HepG2 (cell line): ENCODE data around the gene HES6. TPM values are rescaled to one million over a fixed set of nuclear protein-coding genes. Genes with fewer than 3 reads are reported as not detected.

ENCODE experiments used
- ARNT2 ChIP-seq: sonication (generic); formaldehyde crosslinking; IDR thresholded peaks from 2 replicates; pipeline ENCODE4 v1.8.0; 2022; ENCODE audit warnings: mild to moderate bottlenecking, low read depth, missing genetic modification reagents, moderate library complexity
- FOXA1 ChIP-seq, 2 experiments: fragments of 450-650 bp in 1 of 2; sonication (generic) in 1 of 2; formaldehyde crosslinking in 1 of 2; IDR thresholded peaks; 2 replicates each; pipeline versions ENCODE4 v1.4.0 to v1.6.1; 2016 to 2020; ENCODE audit warnings: missing genetic modification reagents in 1 of 2
- FOXJ3 ChIP-seq: sonication (generic); formaldehyde crosslinking; IDR thresholded peaks from 2 replicates; pipeline ENCODE4 v1.4.0; 2020; ENCODE audit warnings: missing genetic modification reagents, mild to moderate bottlenecking, borderline replicate concordance
- NR2C2 ChIP-seq: sonication (generic); formaldehyde crosslinking; IDR thresholded peaks from 2 replicates; pipeline ENCODE4 v1.4.0; 2020; ENCODE audit warnings: missing genetic modification reagents, mild to moderate bottlenecking, moderate library complexity, borderline replicate concordance
- SSRP1 ChIP-seq: IDR thresholded peaks from 2 replicates; pipeline ENCODE4 v1.6.1; 2016; ENCODE audit warnings: control low read depth
- ZBTB3 ChIP-seq: sonication (generic); formaldehyde crosslinking; IDR thresholded peaks from 2 replicates; pipeline ENCODE4 v1.4.0; 2020; ENCODE audit warnings: low read depth, mild to moderate bottlenecking, moderate library complexity, missing genetic modification reagents, borderline replicate concordance
- ZFP82 ChIP-seq: sonication (generic); formaldehyde crosslinking; IDR thresholded peaks from 2 replicates; pipeline ENCODE4 v1.5.1; 2020; ENCODE audit warnings: mild to moderate bottlenecking, missing genetic modification reagents, borderline replicate concordance
- ZFY ChIP-seq: sonication (generic); formaldehyde crosslinking; IDR thresholded peaks from 2 replicates; pipeline ENCODE4 v1.4.0; 2020; ENCODE audit warnings: missing genetic modification reagents
- ZNF549 ChIP-seq: sonication (generic); formaldehyde crosslinking; IDR thresholded peaks from 2 replicates; pipeline ENCODE4 v1.5.0; 2020; ENCODE audit warnings: missing genetic modification reagents
- ZNF724P ChIP-seq: sonication (generic); formaldehyde crosslinking; IDR thresholded peaks from 2 replicates; pipeline ENCODE4 v1.8.0; 2022; ENCODE audit warnings: missing genetic modification reagents, borderline replicate concordance
- polyA plus RNA-seq, 8 experiments: library from polyadenylated mRNA; depleted of rRNA in 3 of 8; stranded (reverse) in 7 of 8; unstranded in 1 of 8; fragments of >200 nt; fragmentation: Illumina TruSeq in 4 of 8; extraction: Trizol in 4 of 8; gene quantifications; 2 replicates each; pipeline versions ENCODE4 v1.2.1 to v1.2.3, GENCODE V29; 2011 to 2016; ENCODE audit warnings: low read depth in 4 of 8, missing spikeins in 1 of 8, mixed read lengths in 1 of 8; ENCODE audit not compliant: insufficient read depth in 1 of 8
- total RNA-seq, 5 experiments: library from RNA; depleted of rRNA; stranded (reverse); fragments of >200 nt; fragmentation: Illumina TruSeq; extraction: Trizol; gene quantifications; 2 replicates each; pipeline ENCODE4 v1.2.3, GENCODE V29; 2016; ENCODE audit warnings: low read depth in 1 of 5
- TF ChIP-seq, protein P1 (sequence below): sonication (generic); formaldehyde crosslinking; IDR thresholded peaks from 2 replicates; pipeline ENCODE4 v1.4.0; 2020; ENCODE audit warnings: low read depth, missing genetic modification reagents
- TF ChIP-seq, protein P2 (sequence below): sonication (generic); formaldehyde crosslinking; IDR thresholded peaks from 2 replicates; pipeline ENCODE4 v1.4.0; 2020; ENCODE audit warnings: missing genetic modification reagents, low read depth, mild to moderate bottlenecking, borderline replicate concordance
- TF ChIP-seq, protein P3 (sequence below): sonication (generic); formaldehyde crosslinking; IDR thresholded peaks from 2 replicates; pipeline ENCODE4 v1.9.0; 2021; ENCODE audit warnings: missing genetic modification reagents, borderline replicate concordance
- TF ChIP-seq, protein P4 (sequence below): sonication (generic); formaldehyde crosslinking; IDR thresholded peaks from 2 replicates; pipeline ENCODE4 v1.4.0; 2020; ENCODE audit warnings: missing genetic modification reagents

The HES6 gene
- total and polyA plus RNA-seq, 2 of the 13 experiments (the other 11 are each of a cell fraction or from before 2014, with no cell fraction given), result 19.5 to 82.8 TPM

DNA sequence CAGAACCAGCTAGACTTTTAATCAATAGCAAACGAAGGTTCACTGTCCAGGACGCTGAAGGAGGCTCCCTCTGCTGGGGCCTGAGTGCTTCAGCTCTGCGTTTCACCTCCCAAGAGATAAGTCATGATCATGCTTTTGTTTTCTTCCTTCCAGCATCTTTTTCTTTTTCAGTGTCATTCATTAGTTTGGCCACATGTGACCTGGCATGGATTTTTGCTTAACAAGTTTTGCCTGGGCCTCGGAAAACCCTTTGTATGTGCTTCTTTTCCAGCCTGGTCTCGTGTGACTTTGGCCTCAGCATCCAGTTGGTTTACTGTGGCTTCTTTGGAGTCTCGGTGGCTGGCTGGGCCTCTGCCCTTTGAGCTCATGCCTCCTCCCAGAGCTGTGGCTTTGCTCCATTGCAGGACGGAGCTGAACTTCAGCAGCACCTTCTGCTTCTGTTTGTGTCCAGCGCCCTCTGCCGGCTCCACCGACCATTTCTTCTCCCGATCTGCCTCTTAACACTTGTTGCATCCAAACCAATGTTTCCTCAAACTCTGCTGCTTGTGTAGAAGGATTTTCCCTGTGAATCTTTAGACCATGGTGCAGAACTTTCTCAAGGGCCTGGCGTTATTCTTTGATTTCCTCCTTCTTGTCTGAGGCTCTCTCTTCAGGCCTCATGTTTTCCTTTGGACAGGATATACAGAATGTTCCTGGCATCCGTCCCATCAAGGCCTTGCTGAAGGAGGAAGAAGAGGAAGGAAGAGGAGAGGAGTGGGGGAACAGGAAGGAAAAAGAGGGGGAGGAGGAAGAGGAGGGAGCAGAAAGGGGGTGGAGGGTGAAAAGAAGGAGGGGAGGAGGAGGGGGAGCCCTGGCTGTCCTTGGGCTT is 23.6 kb upstream of the HES6 start (continued):
- TF ChIP-seq, protein P1, sequence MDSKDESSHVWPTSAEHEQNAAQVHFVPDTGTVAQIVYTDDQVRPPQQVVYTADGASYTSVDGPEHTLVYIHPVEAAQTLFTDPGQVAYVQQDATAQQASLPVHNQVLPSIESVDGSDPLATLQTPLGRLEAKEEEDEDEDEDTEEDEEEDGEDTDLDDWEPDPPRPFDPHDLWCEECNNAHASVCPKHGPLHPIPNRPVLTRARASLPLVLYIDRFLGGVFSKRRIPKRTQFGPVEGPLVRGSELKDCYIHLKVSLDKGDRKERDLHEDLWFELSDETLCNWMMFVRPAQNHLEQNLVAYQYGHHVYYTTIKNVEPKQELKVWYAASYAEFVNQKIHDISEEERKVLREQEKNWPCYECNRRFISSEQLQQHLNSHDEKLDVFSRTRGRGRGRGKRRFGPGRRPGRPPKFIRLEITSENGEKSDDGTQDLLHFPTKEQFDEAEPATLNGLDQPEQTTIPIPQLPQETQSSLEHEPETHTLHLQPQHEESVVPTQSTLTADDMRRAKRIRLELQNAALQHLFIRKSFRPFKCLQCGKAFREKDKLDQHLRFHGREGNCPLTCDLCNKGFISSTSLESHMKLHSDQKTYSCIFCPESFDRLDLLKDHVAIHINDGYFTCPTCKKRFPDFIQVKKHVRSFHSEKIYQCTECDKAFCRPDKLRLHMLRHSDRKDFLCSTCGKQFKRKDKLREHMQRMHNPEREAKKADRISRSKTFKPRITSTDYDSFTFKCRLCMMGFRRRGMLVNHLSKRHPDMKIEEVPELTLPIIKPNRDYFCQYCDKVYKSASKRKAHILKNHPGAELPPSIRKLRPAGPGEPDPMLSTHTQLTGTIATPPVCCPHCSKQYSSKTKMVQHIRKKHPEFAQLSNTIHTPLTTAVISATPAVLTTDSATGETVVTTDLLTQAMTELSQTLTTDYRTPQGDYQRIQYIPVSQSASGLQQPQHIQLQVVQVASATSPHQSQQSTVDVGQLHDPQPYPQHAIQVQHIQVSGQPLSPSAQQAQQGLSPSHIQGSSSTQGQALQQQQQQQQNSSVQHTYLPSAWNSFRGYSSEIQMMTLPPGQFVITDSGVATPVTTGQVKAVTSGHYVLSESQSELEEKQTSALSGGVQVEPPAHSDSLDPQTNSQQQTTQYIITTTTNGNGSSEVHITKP (CRISPR knock-in tag), result 0 out of 2 replicates have a peak, but pooled peaks have one; percentile 28
- TF ChIP-seq ZNF549 (no peak; the same call in 1 of the 2 replicates), SSRP1 (CRISPR knock-in tag) (no peak), ZBTB3 (CRISPR knock-in tag) (no peak), ZFP82 (no peak), NR2C2 (CRISPR knock-in tag) (peak; percentile 40), ARNT2 (CRISPR knock-in tag) (peak; percentile 66; the same call in 1 of the 2 replicates), FOXJ3 (CRISPR knock-in tag) (peak; percentile 72; the same call in 1 of the 2 replicates), ZFY (CRISPR knock-in tag) (peak; percentile 88), FOXA1 (IDR thresholded peaks at IDR 0.05) (no peak), FOXA1 (CRISPR knock-in tag; IDR thresholded peaks at IDR 0.05) (no peak; the same call in 1 of the 2 replicates), ZNF724P (peak; percentile 53; the same call in 1 of the 2 replicates)
- TF ChIP-seq, protein P2, sequence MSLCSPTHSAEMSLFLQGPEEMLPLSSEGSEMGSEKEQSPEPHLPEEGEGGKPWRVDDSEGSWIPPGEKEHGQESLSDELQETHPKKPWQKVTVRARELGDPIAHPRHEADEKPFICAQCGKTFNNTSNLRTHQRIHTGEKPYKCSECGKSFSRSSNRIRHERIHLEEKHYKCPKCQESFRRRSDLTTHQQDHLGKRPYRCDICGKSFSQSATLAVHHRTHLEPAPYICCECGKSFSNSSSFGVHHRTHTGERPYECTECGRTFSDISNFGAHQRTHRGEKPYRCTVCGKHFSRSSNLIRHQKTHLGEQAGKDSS (CRISPR knock-in tag), result peak; percentile 71; the same call in 1 of the 2 replicates
- TF ChIP-seq, protein P3, sequence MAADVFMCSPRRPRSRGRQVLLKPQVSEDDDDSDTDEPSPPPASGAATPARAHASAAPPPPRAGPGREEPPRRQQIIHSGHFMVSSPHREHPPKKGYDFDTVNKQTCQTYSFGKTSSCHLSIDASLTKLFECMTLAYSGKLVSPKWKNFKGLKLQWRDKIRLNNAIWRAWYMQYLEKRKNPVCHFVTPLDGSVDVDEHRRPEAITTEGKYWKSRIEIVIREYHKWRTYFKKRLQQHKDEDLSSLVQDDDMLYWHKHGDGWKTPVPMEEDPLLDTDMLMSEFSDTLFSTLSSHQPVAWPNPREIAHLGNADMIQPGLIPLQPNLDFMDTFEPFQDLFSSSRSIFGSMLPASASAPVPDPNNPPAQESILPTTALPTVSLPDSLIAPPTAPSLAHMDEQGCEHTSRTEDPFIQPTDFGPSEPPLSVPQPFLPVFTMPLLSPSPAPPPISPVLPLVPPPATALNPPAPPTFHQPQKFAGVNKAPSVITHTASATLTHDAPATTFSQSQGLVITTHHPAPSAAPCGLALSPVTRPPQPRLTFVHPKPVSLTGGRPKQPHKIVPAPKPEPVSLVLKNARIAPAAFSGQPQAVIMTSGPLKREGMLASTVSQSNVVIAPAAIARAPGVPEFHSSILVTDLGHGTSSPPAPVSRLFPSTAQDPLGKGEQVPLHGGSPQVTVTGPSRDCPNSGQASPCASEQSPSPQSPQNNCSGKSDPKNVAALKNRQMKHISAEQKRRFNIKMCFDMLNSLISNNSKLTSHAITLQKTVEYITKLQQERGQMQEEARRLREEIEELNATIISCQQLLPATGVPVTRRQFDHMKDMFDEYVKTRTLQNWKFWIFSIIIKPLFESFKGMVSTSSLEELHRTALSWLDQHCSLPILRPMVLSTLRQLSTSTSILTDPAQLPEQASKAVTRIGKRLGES (CRISPR knock-in tag), result 0 out of 2 replicates have a peak, but pooled peaks have one; percentile 67
- TF ChIP-seq, protein P4, sequence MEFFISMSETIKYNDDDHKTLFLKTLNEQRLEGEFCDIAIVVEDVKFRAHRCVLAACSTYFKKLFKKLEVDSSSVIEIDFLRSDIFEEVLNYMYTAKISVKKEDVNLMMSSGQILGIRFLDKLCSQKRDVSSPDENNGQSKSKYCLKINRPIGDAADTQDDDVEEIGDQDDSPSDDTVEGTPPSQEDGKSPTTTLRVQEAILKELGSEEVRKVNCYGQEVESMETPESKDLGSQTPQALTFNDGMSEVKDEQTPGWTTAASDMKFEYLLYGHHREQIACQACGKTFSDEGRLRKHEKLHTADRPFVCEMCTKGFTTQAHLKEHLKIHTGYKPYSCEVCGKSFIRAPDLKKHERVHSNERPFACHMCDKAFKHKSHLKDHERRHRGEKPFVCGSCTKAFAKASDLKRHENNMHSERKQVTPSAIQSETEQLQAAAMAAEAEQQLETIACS (CRISPR knock-in tag), result 0 out of 2 replicates have a peak, but pooled peaks have one; percentile 46
